ENCODE results near the gene HACD2. TPM values are rescaled to one million over a fixed set of nuclear protein-coding genes. Genes with fewer than 3 reads are reported as not detected.

The HACD2 gene
- total RNA-seq, 1 experiment from 2014 or later, result 43.0 TPM

GRCh38 chr3:123526474-123526873 is 58.4 kb downstream of the HACD2 start:
- no peak overlapping the region for H3K9ac ChIP-seq (ENCODE audit: low read length)
- H4K20me1 ChIP-seq (ENCODE audit: insufficient read depth), result no peaks in the 10 kb centered on the region
- POLR2A ChIA-PET, result no interaction called here
- TF ChIP-seq POLR2AphosphoS5 (IDR thresholded peaks at IDR 0.05; ENCODE audit: low read depth, low read length), result no peak
- TF ChIP-seq SRF (IDR thresholded peaks at IDR 0.05; ENCODE audit: low read depth), result no peak
- TF ChIP-seq SP1 (IDR thresholded peaks at IDR 0.05; ENCODE audit: low read depth), result no peak
- TF ChIP-seq EZH2 (IDR thresholded peaks at IDR 0.05), result no peak
- TF ChIP-seq RAD21 (IDR thresholded peaks at IDR 0.05; ENCODE audit: low read depth), result no peak
- TF ChIP-seq ELF1 (IDR thresholded peaks at IDR 0.05; ENCODE audit: borderline replicate concordance, low read depth), result no peak
- no peak for TF ChIP-seq ATF3 (IDR thresholded peaks at IDR 0.05)
- TF ChIP-seq CTCF (IDR thresholded peaks at IDR 0.05 in 2 of 3, conservative IDR thresholded peaks at IDR 0.05 in 1 of 3; ENCODE audit: borderline replicate concordance in 1 of 3, insufficient read depth in 1 of 3, low read depth in 2 of 3, low read length in 2 of 3), result no peak
- no peak for TF ChIP-seq ZBTB33 (IDR thresholded peaks at IDR 0.05; ENCODE audit: extremely low read depth, insufficient replicate concordance, low read length)
- TF ChIP-seq FOSL1 (IDR thresholded peaks at IDR 0.05; ENCODE audit: low read depth), result no peak
- CTCF ChIA-PET, result no interaction called here
- no TSS peak for BruUV-seq (replicated peaks)
- H3K4me1 ChIP-seq (ENCODE audit: control insufficient read depth in 1 of 2, insufficient read depth in 2 of 2, low read length in 2 of 2), result no peaks in the 10 kb centered on the region
- H3K9me3 ChIP-seq (ENCODE audit: control insufficient read depth in 1 of 2, insufficient read depth in 1 of 2, low read depth in 1 of 2, low read length in 2 of 2), result no peaks in the 10 kb centered on the region
- H3K9me2 ChIP-seq (ENCODE audit: insufficient read depth), result no peaks in the 10 kb centered on the region
- DNase-seq (ENCODE audit: low read depth, low spot score) (no peak), ATAC-seq (no peak)
- intact Hi-C loops (cut with micrococcal nuclease), result no loop called here
- no peak overlapping the region for H2AFZ ChIP-seq (ENCODE audit: low read depth, low read length, poor library complexity, severe bottlenecking)
- H3K36me3 ChIP-seq (ENCODE audit: control insufficient read depth in 1 of 2, insufficient read depth in 2 of 2, low read length in 2 of 2), result peaks cover 5 to 7% of the 10 kb centered on the region in 2 experiments; a peak in 3 of 4 replicates
- H3K79me2 ChIP-seq (ENCODE audit: insufficient read depth, low read length), result 0 out of 2 replicates have a peak, but pooled peaks cover under 1% of the 10 kb centered on the region
- RAD21 ChIA-PET (ENCODE audit: low non-redundant PET in 1 of 2, low total read pairs in 2 of 2, uncharacterized antibody in 2 of 2, unreplicated experiment in 2 of 2), result no interaction called here
- H3K27me3 ChIP-seq (ENCODE audit: insufficient read depth, low read length), result no peaks in the 10 kb centered on the region
- no peak overlapping the region for H3K27ac ChIP-seq (ENCODE audit: low read depth, low read length)
- H3K4me3 ChIP-seq (replicated peaks in 1 of 2; ENCODE audit: low read depth in 1 of 2, low read length in 2 of 2), result no peak overlapping the region
- H3K4me2 ChIP-seq (ENCODE audit: low read length), result no peak overlapping the region

All from HCT116 (cell line).